ENCODE results near the gene PRKCZ.

PRKCZ gene

DNA sequence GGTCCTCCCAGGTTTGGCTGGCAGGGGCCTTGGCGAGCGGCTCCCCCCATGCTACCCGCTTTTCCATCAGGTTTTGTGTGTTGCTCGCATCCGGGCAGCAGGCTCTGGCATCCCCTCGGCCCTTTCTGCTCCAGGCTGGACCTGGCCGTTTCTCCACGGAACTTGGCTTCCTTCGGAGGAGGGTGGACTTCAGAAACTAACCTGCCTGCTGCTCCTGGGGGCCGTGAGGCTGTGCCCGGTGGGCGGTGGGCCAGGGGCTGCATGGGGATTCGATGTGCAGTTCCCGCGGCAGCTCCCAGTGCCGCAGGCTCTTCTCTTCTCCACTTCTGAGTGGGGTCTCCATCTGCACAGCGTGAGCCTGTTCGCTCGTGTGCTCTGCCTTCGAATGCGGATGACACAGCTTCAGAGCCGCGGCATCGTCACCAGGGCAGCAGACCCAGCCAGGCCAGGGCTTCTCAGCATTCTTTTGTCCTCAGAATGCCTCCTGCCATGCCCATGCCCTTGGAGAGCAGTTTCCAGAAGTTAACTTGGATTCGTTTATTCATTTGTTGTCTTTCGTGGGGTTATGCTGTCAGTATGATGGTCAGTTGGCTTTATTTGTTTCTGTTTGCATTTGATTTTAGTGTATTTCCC is 36.4 kb downstream of the PRKCZ start:
- Histone ChIP-seq H3K4me1 (ENCODE audit: control insufficient read depth in 2 of 2, insufficient read depth in 1 of 2, low read depth in 1 of 2, low read length in 2 of 2) (peaks cover 0 to 6% of the 10 kb centered on the region in 2 donors), H2AK5ac (ENCODE audit: low read depth, low read length) (peak overlapping the region; percentile 90), H3K79me1 (ENCODE audit: low read depth, low read length) (peaks cover 6% of the 10 kb centered on the region), H3K14ac (ENCODE audit: low read length) (no peak overlapping the region), H3K18ac (ENCODE audit: low read length) (peak overlapping the region; percentile 38), H3K27me3 (ENCODE audit: control insufficient read depth in 3 of 3, insufficient read depth in 3 of 3, low read depth in 1 of 3, low read length in 3 of 3) (peaks cover 0 to 59% (median 0%) of the 10 kb centered on the region in 3 experiments), H2BK15ac (ENCODE audit: low read length) (peak overlapping the region; percentile 37), H2AFZ (ENCODE audit: low read length) (no peak overlapping the region), H2BK12ac (ENCODE audit: low read length) (no peak overlapping the region), H3K9me3 (replicated peaks in 1 of 2; ENCODE audit: control insufficient read depth in 2 of 2, insufficient read depth in 1 of 2, low read depth in 1 of 2, low read length in 2 of 2) (peaks cover 0 to 3% of the 10 kb centered on the region in 2 donors), H4K8ac (ENCODE audit: low read depth, low read length) (no peak overlapping the region), H2BK5ac (ENCODE audit: low read length) (no peak overlapping the region), H3K36me3 (replicated peaks in 1 of 2; ENCODE audit: control insufficient read depth in 2 of 2, insufficient read depth in 2 of 2, low read length in 2 of 2) (peaks cover 0 to 2% of the 10 kb centered on the region in 2 donors), H3K4me2 (ENCODE audit: insufficient read depth, low read length, poor library complexity, severe bottlenecking) (no peak overlapping the region), H4K91ac (ENCODE audit: low read depth, low read length, poor library complexity) (no peak overlapping the region), H3K9ac (ENCODE audit: low read depth, low read length, poor library complexity) (no peak overlapping the region), H2BK120ac (ENCODE audit: low read depth, low read length) (no peak overlapping the region), H3K23ac (ENCODE audit: low read depth, low read length, poor library complexity) (no peak overlapping the region), H3K27ac (replicated peaks; ENCODE audit: low read length) (no peak overlapping the region), H3K4me3 (ENCODE audit: low read length in 2 of 2) (no peak overlapping the region), H3K4ac (ENCODE audit: low read length) (no peak overlapping the region)
- no CpG with 5 or more reads among the region's 26 CpGs for WGBS, 2 donors (ENCODE audit: extremely low coverage in 2 of 2, insufficient read length in 2 of 2, insufficient replicate concordance in 1 of 2)
- DNase-seq (ENCODE audit: low spot score): no peak

DNA sequence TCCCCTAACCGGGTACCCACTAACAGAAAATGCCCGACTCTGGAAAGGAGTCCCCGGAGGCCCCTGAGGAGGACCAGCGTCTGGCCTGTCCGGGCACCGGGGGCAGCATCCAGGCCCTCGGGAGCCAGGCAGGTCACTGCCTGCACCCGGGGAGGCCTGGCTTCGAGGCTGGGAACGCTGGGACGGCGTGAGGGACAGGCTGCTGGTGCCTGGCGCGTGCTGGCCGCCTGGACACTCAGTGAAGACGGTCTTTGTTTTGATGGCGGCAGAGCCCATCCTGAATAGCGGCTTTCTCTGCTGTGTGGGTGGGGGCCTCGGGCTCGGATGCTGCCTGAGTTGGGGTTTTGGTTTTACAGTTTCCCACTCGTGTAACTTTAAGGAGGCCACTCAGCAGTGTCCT is 37.6 kb downstream of the PRKCZ start:
- H4K8ac ChIP-seq (ENCODE audit: low read depth, low read length): no peak overlapping the region
- H2AK5ac ChIP-seq (ENCODE audit: low read depth, low read length): peak overlapping the region; percentile 58
- no peak overlapping the region for H3K14ac ChIP-seq (ENCODE audit: low read length)
- H2BK12ac ChIP-seq (ENCODE audit: low read length): no peak overlapping the region
- WGBS, 2 donors (ENCODE audit: extremely low coverage in 2 of 2, insufficient read length in 2 of 2, insufficient replicate concordance in 1 of 2): no CpG with 5 or more reads among the region's 21 CpGs
- H3K4ac ChIP-seq (ENCODE audit: low read length): no peak overlapping the region
- H3K4me3 ChIP-seq (ENCODE audit: low read length in 2 of 2): no peak overlapping the region
- H3K4me2 ChIP-seq (ENCODE audit: insufficient read depth, low read length, poor library complexity, severe bottlenecking): no peak overlapping the region
- H3K27me3 ChIP-seq (ENCODE audit: control insufficient read depth in 3 of 3, insufficient read depth in 3 of 3, low read depth in 1 of 3, low read length in 3 of 3): peaks cover 0 to 65% (median 0%) of the 10 kb centered on the region in 3 experiments
- H3K36me3 ChIP-seq (replicated peaks in 1 of 2; ENCODE audit: control insufficient read depth in 2 of 2, insufficient read depth in 2 of 2, low read length in 2 of 2): peaks cover 0 to 2% of the 10 kb centered on the region in 2 donors
- H2BK15ac ChIP-seq (ENCODE audit: low read length): peak overlapping the region; percentile 47
- H3K9ac ChIP-seq (ENCODE audit: low read depth, low read length, poor library complexity): no peak overlapping the region
- peaks cover 0 to 14% of the 10 kb centered on the region in 2 donors for H3K4me1 ChIP-seq (ENCODE audit: control insufficient read depth in 2 of 2, insufficient read depth in 1 of 2, low read depth in 1 of 2, low read length in 2 of 2)
- H3K18ac ChIP-seq (ENCODE audit: low read length): peak overlapping the region; percentile 84
- peak overlapping the region; percentile 58 for H3K23ac ChIP-seq (ENCODE audit: low read depth, low read length, poor library complexity)
- H3K79me1 ChIP-seq (ENCODE audit: low read depth, low read length): peaks cover 5% of the 10 kb centered on the region
- peak overlapping the region; percentile 42 for H2BK5ac ChIP-seq (ENCODE audit: low read length)
- no peaks in the 10 kb centered on the region for H3K9me3 ChIP-seq (replicated peaks in 1 of 2; ENCODE audit: control insufficient read depth in 2 of 2, insufficient read depth in 1 of 2, low read depth in 1 of 2, low read length in 2 of 2)
- no peak overlapping the region for H2BK120ac ChIP-seq (ENCODE audit: low read depth, low read length)
- no peak overlapping the region for H2AFZ ChIP-seq (ENCODE audit: low read length)
- DNase-seq (ENCODE audit: low spot score): no peak
- H3K27ac ChIP-seq (replicated peaks; ENCODE audit: low read length): no peak overlapping the region
- H4K91ac ChIP-seq (ENCODE audit: low read depth, low read length, poor library complexity): no peak overlapping the region

DNA sequence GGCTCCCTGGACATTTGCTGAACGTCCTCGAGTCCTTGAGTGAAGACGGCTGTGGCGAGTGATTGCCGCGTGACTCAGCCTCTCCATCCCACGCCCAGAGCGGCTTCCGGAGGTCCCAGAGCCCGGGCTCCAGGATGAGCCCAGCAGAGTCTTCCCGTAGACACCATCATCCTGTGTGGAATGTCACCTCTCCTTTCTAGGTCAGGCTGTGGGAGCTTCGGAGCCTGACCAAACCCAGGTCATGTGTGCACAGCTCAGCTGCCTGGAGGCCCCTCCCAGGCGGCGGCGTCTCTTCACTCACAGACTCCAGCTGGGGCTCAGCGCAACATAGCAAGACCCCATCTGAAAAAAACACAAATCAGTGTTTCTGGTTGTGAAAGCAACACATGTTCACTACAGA is 38.2 kb downstream of the PRKCZ start:
- Histone ChIP-seq H3K23ac (ENCODE audit: low read depth, low read length, poor library complexity) (no peak overlapping the region), H2BK5ac (ENCODE audit: low read length) (peak overlapping the region; percentile 42), H4K91ac (ENCODE audit: low read depth, low read length, poor library complexity) (no peak overlapping the region), H3K9ac (ENCODE audit: low read depth, low read length, poor library complexity) (no peak overlapping the region), H3K27me3 (ENCODE audit: control insufficient read depth in 3 of 3, insufficient read depth in 3 of 3, low read depth in 1 of 3, low read length in 3 of 3) (peaks cover 0 to 67% (median 0%) of the 10 kb centered on the region in 3 experiments), H2AK5ac (ENCODE audit: low read depth, low read length) (peak overlapping the region; percentile 47), H2BK12ac (ENCODE audit: low read length) (no peak overlapping the region), H3K18ac (ENCODE audit: low read length) (peak overlapping the region; percentile 84), H3K36me3 (replicated peaks in 1 of 2; ENCODE audit: control insufficient read depth in 2 of 2, insufficient read depth in 2 of 2, low read length in 2 of 2) (peaks cover 0 to 2% of the 10 kb centered on the region in 2 donors), H3K4ac (ENCODE audit: low read length) (no peak overlapping the region), H3K27ac (replicated peaks; ENCODE audit: low read length) (no peak overlapping the region), H2BK120ac (ENCODE audit: low read depth, low read length) (no peak overlapping the region), H3K4me2 (ENCODE audit: insufficient read depth, low read length, poor library complexity, severe bottlenecking) (no peak overlapping the region), H2AFZ (ENCODE audit: low read length) (no peak overlapping the region), H3K14ac (ENCODE audit: low read length) (no peak overlapping the region), H2BK15ac (ENCODE audit: low read length) (no peak overlapping the region), H3K9me3 (replicated peaks in 1 of 2; ENCODE audit: control insufficient read depth in 2 of 2, insufficient read depth in 1 of 2, low read depth in 1 of 2, low read length in 2 of 2) (no peaks in the 10 kb centered on the region), H3K4me1 (ENCODE audit: control insufficient read depth in 2 of 2, insufficient read depth in 1 of 2, low read depth in 1 of 2, low read length in 2 of 2) (peaks cover 0 to 16% of the 10 kb centered on the region in 2 donors), H4K8ac (ENCODE audit: low read depth, low read length) (no peak overlapping the region), H3K79me1 (ENCODE audit: low read depth, low read length) (peaks cover 8% of the 10 kb centered on the region), H3K4me3 (ENCODE audit: low read length in 2 of 2) (no peak overlapping the region)
- WGBS, 2 donors (ENCODE audit: extremely low coverage in 2 of 2, insufficient read length in 2 of 2, insufficient replicate concordance in 1 of 2): no CpG with 5 or more reads among the region's 16 CpGs
- DNase-seq (ENCODE audit: low spot score): no peak

DNA sequence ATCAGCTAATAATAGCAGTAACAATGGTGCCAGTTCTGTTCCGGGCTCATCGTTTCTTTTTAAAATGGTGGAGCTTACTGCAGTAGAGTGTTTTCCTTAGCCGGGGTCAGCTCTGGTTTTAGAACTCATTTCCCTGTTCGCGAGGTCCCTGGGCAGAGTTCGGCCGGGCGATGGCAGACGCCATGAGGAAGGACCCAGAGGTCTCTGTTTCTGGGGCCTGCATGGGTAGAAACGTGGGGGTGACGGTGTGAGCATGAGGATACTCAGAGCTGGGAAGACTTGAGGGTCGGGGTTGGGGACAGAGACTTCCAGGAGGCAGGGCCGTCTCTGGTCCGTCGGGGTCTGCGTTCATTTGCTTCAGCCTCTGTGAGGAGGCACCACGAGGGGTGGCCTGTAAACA is 38.8 kb downstream of the PRKCZ start:
- Histone ChIP-seq H3K79me1 (ENCODE audit: low read depth, low read length) (peaks cover 7% of the 10 kb centered on the region), H3K4me2 (ENCODE audit: insufficient read depth, low read length, poor library complexity, severe bottlenecking) (no peak overlapping the region), H4K8ac (ENCODE audit: low read depth, low read length) (no peak overlapping the region), H2BK15ac (ENCODE audit: low read length) (no peak overlapping the region), H3K4me3 (ENCODE audit: low read length in 2 of 2) (no peak overlapping the region), H2BK120ac (ENCODE audit: low read depth, low read length) (no peak overlapping the region), H3K27me3 (ENCODE audit: control insufficient read depth in 3 of 3, insufficient read depth in 3 of 3, low read depth in 1 of 3, low read length in 3 of 3) (peaks cover 0 to 65% (median 0%) of the 10 kb centered on the region in 3 experiments), H4K91ac (ENCODE audit: low read depth, low read length, poor library complexity) (no peak overlapping the region), H3K9ac (ENCODE audit: low read depth, low read length, poor library complexity) (no peak overlapping the region), H3K27ac (replicated peaks; ENCODE audit: low read length) (no peak overlapping the region), H3K23ac (ENCODE audit: low read depth, low read length, poor library complexity) (no peak overlapping the region), H3K4me1 (ENCODE audit: control insufficient read depth in 2 of 2, insufficient read depth in 1 of 2, low read depth in 1 of 2, low read length in 2 of 2) (peaks cover 0 to 16% of the 10 kb centered on the region in 2 donors), H3K18ac (ENCODE audit: low read length) (peak overlapping the region; percentile 4), H3K36me3 (replicated peaks in 1 of 2; ENCODE audit: control insufficient read depth in 2 of 2, insufficient read depth in 2 of 2, low read length in 2 of 2) (peaks cover 0 to 2% of the 10 kb centered on the region in 2 donors), H2AFZ (ENCODE audit: low read length) (no peak overlapping the region), H2AK5ac (ENCODE audit: low read depth, low read length) (no peak overlapping the region), H2BK5ac (ENCODE audit: low read length) (no peak overlapping the region), H2BK12ac (ENCODE audit: low read length) (no peak overlapping the region), H3K14ac (ENCODE audit: low read length) (no peak overlapping the region), H3K4ac (ENCODE audit: low read length) (no peak overlapping the region), H3K9me3 (replicated peaks in 1 of 2; ENCODE audit: control insufficient read depth in 2 of 2, insufficient read depth in 1 of 2, low read depth in 1 of 2, low read length in 2 of 2) (no peaks in the 10 kb centered on the region)
- DNase-seq (ENCODE audit: low spot score): no peak
- no CpG with 5 or more reads among the region's 17 CpGs for WGBS, 2 donors (ENCODE audit: extremely low coverage in 2 of 2, insufficient read length in 2 of 2, insufficient replicate concordance in 1 of 2)

All from neuronal stem cell (in vitro differentiated cells).